HEK293 (cell line): ENCODE results near the gene TSPOAP1.

Experiments used
- CTCF ChIP-seq: fragments of 450-650 bp; formaldehyde crosslinking; IDR thresholded peaks from 2 replicates; pipeline ENCODE4 v1.5.1; 2016; ENCODE audit warnings: missing biosample characterization, missing genetic modification characterization
- GLIS1 ChIP-seq: fragments of 450-650 bp; formaldehyde crosslinking; IDR thresholded peaks from 2 replicates; pipeline ENCODE4 v1.5.1; 2016; ENCODE audit warnings: missing biosample characterization, missing genetic modification characterization
- KLF10 ChIP-seq: fragments of 450-650 bp; IDR thresholded peaks from 2 replicates; pipeline ENCODE4 v1.5.1; 2018; ENCODE audit warnings: missing biosample characterization, mild to moderate bottlenecking, missing genetic modification characterization
- PRDM6 ChIP-seq: fragments of 450-650 bp; formaldehyde crosslinking; IDR thresholded peaks from 2 replicates; pipeline ENCODE4 v1.5.1; 2017; ENCODE audit warnings: missing biosample characterization, missing genetic modification characterization
- REPIN1 ChIP-seq: fragments of 450-650 bp; formaldehyde crosslinking; IDR thresholded peaks from 2 replicates; pipeline ENCODE4 v1.5.1; 2017; ENCODE audit warnings: missing biosample characterization, missing genetic modification characterization, low read depth
- SCRT1 ChIP-seq: fragments of 450-650 bp; formaldehyde crosslinking; IDR thresholded peaks from 2 replicates; pipeline ENCODE4 v1.5.1; 2016; ENCODE audit warnings: missing biosample characterization, missing genetic modification characterization, borderline replicate concordance
- SETDB1 ChIP-seq: IDR thresholded peaks from one replicate; pipeline ENCODE4 v1.6.1; 2017; ENCODE audit warnings: mild to moderate bottlenecking, low read length, moderate library complexity, mixed read lengths; ENCODE audit not compliant: insufficient read length
- SP2 ChIP-seq: fragments of 450-650 bp; formaldehyde crosslinking; IDR thresholded peaks from 2 replicates; pipeline ENCODE4 v1.5.1; 2016; ENCODE audit warnings: missing biosample characterization, missing genetic modification characterization
- SP3 ChIP-seq: fragments of 450-650 bp; formaldehyde crosslinking; IDR thresholded peaks from 2 replicates; pipeline ENCODE4 v1.5.1; 2016; ENCODE audit warnings: missing biosample characterization, missing genetic modification characterization
- TRIM28 ChIP-seq: IDR thresholded peaks from 2 replicates; pipeline ENCODE4 v1.6.1; 2011; ENCODE audit warnings: low read length, control low read depth, borderline replicate concordance
- WT1 ChIP-seq: fragments of 450-650 bp; formaldehyde crosslinking; IDR thresholded peaks from 2 replicates; pipeline ENCODE4 v1.5.1; 2016; ENCODE audit warnings: missing biosample characterization, missing genetic modification characterization
- ZBTB17 ChIP-seq: fragments of 450-650 bp; formaldehyde crosslinking; IDR thresholded peaks from 2 replicates; pipeline ENCODE4 v1.5.1; 2016; ENCODE audit warnings: missing biosample characterization, missing genetic modification characterization
- ZBTB26 ChIP-seq: fragments of 450-650 bp; formaldehyde crosslinking; optimal IDR thresholded peaks from 2 replicates; pipeline ENCODE3; 2016; ENCODE audit warnings: missing biosample characterization, mild to moderate bottlenecking, missing genetic modification characterization
- ZFP3 ChIP-seq: fragments of 450-650 bp; formaldehyde crosslinking; IDR thresholded peaks from 2 replicates; pipeline ENCODE4 v1.5.1; 2016; ENCODE audit warnings: low read depth, missing biosample characterization, missing genetic modification characterization
- ZNF157 ChIP-seq: fragments of 450-650 bp; formaldehyde crosslinking; IDR thresholded peaks from 2 replicates; pipeline ENCODE4 v1.5.1; 2016; ENCODE audit warnings: missing biosample characterization, missing genetic modification characterization
- ZNF174 ChIP-seq: fragments of 450-650 bp; formaldehyde crosslinking; IDR thresholded peaks from 2 replicates; pipeline ENCODE4 v1.5.0; 2017; ENCODE audit warnings: missing biosample characterization, mild to moderate bottlenecking, missing genetic modification characterization
- ZNF274 ChIP-seq, 2 experiments: fragments of 200-500 bp in 1 of 2; fragments of 450-650 bp in 1 of 2; sonication (Bioruptor generic) in 1 of 2; formaldehyde crosslinking in 1 of 2; IDR thresholded peaks; 2 replicates each; pipeline versions ENCODE4 v1.5.1 to v1.6.1; 2014 to 2016; ENCODE audit warnings: borderline replicate concordance in 1 of 2, inconsistent platforms in 1 of 2, low read length in 1 of 2, missing biosample characterization in 1 of 2, missing genetic modification characterization in 1 of 2
- ZNF280C ChIP-seq: fragments of 450-650 bp; formaldehyde crosslinking; IDR thresholded peaks from 2 replicates; pipeline ENCODE4 v1.5.1; 2016; ENCODE audit warnings: missing biosample characterization, missing genetic modification characterization
- ZNF324 ChIP-seq: fragments of 450-650 bp; formaldehyde crosslinking; IDR thresholded peaks from 2 replicates; pipeline ENCODE4 v1.5.1; 2016; ENCODE audit warnings: missing biosample characterization, missing genetic modification characterization
- ZNF433 ChIP-seq: fragments of 450-650 bp; formaldehyde crosslinking; IDR thresholded peaks from 2 replicates; pipeline ENCODE4 v1.5.1; 2016; ENCODE audit warnings: missing biosample characterization, missing genetic modification characterization, low read depth
- ZNF48 ChIP-seq: fragments of 450-650 bp; formaldehyde crosslinking; IDR thresholded peaks from 2 replicates; pipeline ENCODE4 v1.5.1; 2016; ENCODE audit warnings: missing biosample characterization, missing genetic modification characterization
- ZNF514 ChIP-seq: fragments of 450-650 bp; formaldehyde crosslinking; IDR thresholded peaks from 2 replicates; pipeline ENCODE4 v1.5.1; 2016; ENCODE audit warnings: missing biosample characterization, missing genetic modification characterization
- ZNF530 ChIP-seq: fragments of 450-650 bp; formaldehyde crosslinking; IDR thresholded peaks from 2 replicates; pipeline ENCODE4 v1.5.1; 2016; ENCODE audit warnings: low read depth, missing biosample characterization, missing genetic modification characterization
- ZNF544 ChIP-seq: fragments of 450-650 bp; formaldehyde crosslinking; IDR thresholded peaks from 2 replicates; pipeline ENCODE4 v1.5.0; 2017; ENCODE audit warnings: missing biosample characterization, missing genetic modification characterization
- ZNF548 ChIP-seq: fragments of 450-650 bp; formaldehyde crosslinking; IDR thresholded peaks from 2 replicates; pipeline ENCODE4 v1.5.1; 2016; ENCODE audit warnings: missing biosample characterization, missing genetic modification characterization
- ZNF571 ChIP-seq: fragments of 450-650 bp; formaldehyde crosslinking; IDR thresholded peaks from 2 replicates; pipeline ENCODE4 v1.5.0; 2017; ENCODE audit warnings: missing biosample characterization, missing genetic modification characterization
- ZNF596 ChIP-seq: fragments of 450-650 bp; IDR thresholded peaks from 2 replicates; pipeline ENCODE4 v1.5.0; 2018; ENCODE audit warnings: missing biosample characterization, mild to moderate bottlenecking, missing genetic modification characterization, moderate library complexity
- ZNF660 ChIP-seq: fragments of 450-650 bp; IDR thresholded peaks from 2 replicates; pipeline ENCODE4 v1.5.1; 2018; ENCODE audit warnings: missing biosample characterization, mild to moderate bottlenecking, missing genetic modification characterization
- ZNF768 ChIP-seq: fragments of 450-650 bp; formaldehyde crosslinking; IDR thresholded peaks from 2 replicates; pipeline ENCODE4 v1.5.1; 2018; ENCODE audit warnings: missing biosample characterization, mild to moderate bottlenecking, missing genetic modification characterization
- ZSCAN18 ChIP-seq: fragments of 450-650 bp; formaldehyde crosslinking; IDR thresholded peaks from 2 replicates; pipeline ENCODE4 v1.5.1; 2016; ENCODE audit warnings: missing biosample characterization, missing genetic modification characterization
- ZSCAN5A ChIP-seq: fragments of 450-650 bp; formaldehyde crosslinking; IDR thresholded peaks from 2 replicates; pipeline ENCODE4 v1.5.1; 2016; ENCODE audit warnings: missing biosample characterization, missing genetic modification characterization

Gene TSPOAP1

GRCh38 chr17:58351831-58352595 lies 23.4 kb upstream of the TSPOAP1 start, which contains the start of gene SUPT4H1 (continued):
- TF ChIP-seq ZNF280C (no peak), ZFP3 (tag by site-specific recombination) (no peak), ZNF324 (tag by site-specific recombination) (no peak), KLF10 (tag by site-specific recombination) (peak; percentile 96), ZNF174 (no peak), PRDM6 (tag by site-specific recombination) (no peak), GLIS1 (tag by site-specific recombination) (peak; percentile 67; the same call in 1 of the 2 replicates), SETDB1 (no peak), SCRT1 (tag by site-specific recombination) (no peak), ZNF274 (IDR thresholded peaks at IDR 0.05; ENCODE audit: low read length) (no peak), ZNF274 (tag by site-specific recombination; IDR thresholded peaks at IDR 0.05; ENCODE audit: borderline replicate concordance) (no peak), SP3 (tag by site-specific recombination) (peak; percentile 96), ZNF514 (tag by site-specific recombination) (no peak), ZNF571 (tag by site-specific recombination) (no peak), ZNF660 (tag by site-specific recombination) (peak; percentile 91), TRIM28 (peak; percentile 60; the same call in 1 of the 2 replicates), ZNF548 (no peak), WT1 (no peak), ZNF157 (tag by site-specific recombination) (no peak), ZNF768 (tag by site-specific recombination) (no peak), ZNF596 (no peak), ZNF433 (tag by site-specific recombination) (no peak), ZBTB17 (tag by site-specific recombination) (peak; percentile 75), REPIN1 (no peak), ZSCAN18 (tag by site-specific recombination) (no peak), SP2 (tag by site-specific recombination) (peak; percentile 89), CTCF (no peak), ZBTB26 (tag by site-specific recombination) (peak; percentile 50), ZNF544 (tag by site-specific recombination) (no peak), ZSCAN5A (tag by site-specific recombination) (no peak; the same call in 1 of the 2 replicates), ZNF48 (tag by site-specific recombination) (no peak), ZNF530 (tag by site-specific recombination) (no peak)
